GM12874 (cell line): ENCODE measurements around the gene DHRS2.

Experiments used
- TF ChIP-seq, protein P1 (sequence below): IDR thresholded peaks from 2 replicates; pipeline ENCODE4 v1.5.1; 2011; ENCODE audit warnings: low read depth, mild to moderate bottlenecking, control low read depth, low read length, moderate library complexity; ENCODE audit not compliant: insufficient read depth

The DHRS2 gene

DNA sequence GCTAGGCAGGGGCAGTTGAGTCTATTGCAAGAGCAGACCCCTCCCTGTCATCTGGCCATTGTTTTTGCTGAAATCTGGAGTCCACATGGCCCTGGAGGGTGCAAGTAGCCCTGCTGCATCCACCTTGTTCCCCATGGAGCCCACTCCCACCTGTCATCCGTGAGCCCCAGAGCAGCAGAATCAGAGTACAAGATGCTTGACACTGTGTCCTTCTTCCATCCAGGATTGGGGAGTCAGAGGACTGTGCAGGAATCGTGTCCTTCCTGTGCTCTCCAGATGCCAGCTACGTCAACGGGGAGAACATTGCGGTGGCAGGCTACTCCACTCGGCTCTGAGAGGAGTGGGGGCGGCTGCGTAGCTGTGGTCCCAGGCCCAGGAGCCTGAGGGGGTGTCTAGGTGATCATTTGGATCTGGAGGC is 8.8 kb downstream of the DHRS2 start:
- TF ChIP-seq, protein P1, sequence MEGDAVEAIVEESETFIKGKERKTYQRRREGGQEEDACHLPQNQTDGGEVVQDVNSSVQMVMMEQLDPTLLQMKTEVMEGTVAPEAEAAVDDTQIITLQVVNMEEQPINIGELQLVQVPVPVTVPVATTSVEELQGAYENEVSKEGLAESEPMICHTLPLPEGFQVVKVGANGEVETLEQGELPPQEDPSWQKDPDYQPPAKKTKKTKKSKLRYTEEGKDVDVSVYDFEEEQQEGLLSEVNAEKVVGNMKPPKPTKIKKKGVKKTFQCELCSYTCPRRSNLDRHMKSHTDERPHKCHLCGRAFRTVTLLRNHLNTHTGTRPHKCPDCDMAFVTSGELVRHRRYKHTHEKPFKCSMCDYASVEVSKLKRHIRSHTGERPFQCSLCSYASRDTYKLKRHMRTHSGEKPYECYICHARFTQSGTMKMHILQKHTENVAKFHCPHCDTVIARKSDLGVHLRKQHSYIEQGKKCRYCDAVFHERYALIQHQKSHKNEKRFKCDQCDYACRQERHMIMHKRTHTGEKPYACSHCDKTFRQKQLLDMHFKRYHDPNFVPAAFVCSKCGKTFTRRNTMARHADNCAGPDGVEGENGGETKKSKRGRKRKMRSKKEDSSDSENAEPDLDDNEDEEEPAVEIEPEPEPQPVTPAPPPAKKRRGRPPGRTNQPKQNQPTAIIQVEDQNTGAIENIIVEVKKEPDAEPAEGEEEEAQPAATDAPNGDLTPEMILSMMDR, result no peak

DNA sequence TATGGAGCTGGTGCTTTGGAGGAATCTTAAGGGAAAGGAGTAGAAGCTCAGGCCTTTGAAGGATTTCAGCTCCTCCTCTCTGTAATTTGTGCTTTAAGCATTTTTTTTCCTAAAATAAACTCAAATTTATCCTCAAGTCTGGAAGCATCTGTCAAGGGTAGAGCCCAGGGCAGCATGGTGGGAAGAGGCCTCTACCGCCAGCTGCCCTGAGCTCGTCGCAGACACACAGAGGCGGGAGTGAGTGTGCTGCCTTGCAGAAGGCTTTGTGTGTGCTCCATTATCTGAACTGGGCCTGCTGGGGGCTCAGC is 9.3 kb downstream of the DHRS2 start:
- TF ChIP-seq, protein P1, result no peak

DNA sequence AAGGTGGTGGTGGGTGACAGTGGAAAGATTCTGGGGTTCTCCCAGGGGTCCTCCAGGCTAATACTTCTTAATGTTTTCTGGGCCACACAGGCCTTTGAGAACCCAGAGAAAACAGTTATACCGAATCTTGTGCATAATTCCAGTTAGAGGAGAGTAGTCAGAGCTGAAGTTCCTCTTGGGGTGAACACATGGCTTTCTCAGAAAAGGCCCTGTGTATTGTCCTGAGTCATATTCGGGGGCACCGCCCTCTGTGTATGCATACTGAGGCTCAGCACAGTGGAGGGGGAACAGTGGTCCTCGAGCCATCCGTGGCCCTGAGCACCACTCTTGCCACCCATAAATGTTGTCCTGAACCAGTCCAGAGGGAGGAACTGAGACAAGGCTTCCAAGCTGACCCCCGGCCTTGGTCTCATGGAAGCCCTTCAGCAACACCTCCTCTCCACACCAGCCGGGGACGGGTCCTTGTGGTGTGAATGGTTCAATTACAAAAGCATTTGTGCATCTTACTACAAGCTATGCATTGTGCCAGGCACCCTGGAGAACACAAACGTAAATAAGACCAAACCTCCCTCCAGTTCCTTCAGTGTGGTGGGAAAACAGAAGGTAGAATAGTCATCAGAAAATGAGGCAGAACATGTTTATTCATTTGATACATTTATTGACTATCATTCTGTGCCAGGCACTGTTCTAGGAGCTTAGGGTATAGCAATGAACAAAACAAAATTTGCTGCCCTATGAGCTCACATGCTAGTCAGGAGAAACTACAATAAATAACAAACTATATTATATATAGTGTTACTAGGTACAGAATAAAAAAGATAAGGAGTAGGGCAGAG is 9.9 kb downstream of the DHRS2 start:
- TF ChIP-seq, protein P1, result no peak

DNA sequence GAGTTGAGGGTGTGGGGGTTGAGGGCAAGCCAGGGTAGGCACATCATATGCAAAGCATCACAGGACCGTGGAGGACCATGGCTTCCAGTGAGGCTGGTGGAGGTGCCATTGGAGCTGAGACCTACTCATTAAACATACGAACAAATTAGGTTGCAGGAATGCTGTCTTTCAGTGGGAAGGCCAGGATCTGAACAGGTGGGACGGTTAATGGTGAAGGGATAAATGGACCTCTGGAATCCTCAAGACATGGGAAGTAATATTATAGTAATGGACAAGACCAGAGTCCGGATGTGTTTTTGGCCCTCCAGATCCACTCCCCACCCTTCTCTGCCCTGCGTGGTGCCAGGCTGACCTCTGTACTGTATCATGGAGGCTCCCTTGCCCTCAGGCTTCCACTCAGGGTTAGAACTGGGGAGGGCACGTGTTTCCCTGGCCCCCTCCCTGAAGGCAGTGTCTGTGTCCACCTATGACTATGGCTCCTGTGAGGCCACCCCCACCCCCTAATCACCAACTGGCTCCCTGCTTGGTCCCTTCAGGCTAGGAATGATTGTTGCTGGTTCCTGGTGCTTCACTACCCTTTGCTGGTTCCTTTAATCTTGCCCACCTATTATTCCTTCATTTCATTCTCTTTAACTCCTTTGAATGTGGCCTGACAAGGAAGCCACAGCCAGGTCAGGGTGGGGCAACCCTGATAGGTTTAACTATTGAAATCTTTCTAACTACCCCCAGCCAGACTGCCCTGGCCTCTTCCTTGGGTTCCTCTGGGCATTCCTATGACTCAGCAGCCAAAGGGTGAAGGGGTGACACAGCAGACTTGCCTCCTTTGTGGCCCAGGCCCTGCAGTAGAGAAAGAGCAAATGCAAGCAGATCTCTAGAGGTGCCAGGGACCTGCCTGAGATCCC is 10.7 kb downstream of the DHRS2 start:
- TF ChIP-seq, protein P1, result no peak

DNA sequence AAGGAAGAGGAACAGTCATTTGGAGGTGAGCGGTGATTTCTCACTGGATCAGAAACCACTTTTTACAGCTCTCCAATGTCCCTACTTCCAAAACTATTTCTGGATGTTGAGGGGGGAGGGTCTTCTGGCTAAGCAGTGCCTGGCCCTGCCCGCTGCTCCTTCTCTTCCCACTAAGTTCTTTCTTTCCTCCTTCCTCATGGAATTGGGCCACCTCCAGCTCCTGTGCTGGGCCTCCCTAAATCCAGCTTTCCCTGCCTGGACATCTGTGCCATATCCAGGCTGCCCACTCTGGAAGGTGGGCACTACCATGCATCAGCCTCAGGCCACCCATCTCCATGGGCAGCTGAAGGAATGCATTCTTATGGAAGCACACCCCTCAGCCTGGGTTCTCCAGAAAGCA is 11.5 kb downstream of the DHRS2 start:
- TF ChIP-seq, protein P1, result no peak

GRCh38 chr14:23648764-23649460 is 12.7 kb downstream of the DHRS2 start:
- TF ChIP-seq, protein P1, result no peak

GRCh38 chr14:23650506-23650905 is 14.3 kb downstream of the DHRS2 start:
- TF ChIP-seq, protein P1, result no peak
